ENCODE measurements around the gene DYNC1I1.

GRCh38 chr7:95805909-95806308 is 33.6 kb downstream of the DYNC1I1 start:
- TF ChIP-seq EP300 (IDR thresholded peaks at IDR 0.05; ENCODE audit: borderline replicate concordance in 1 of 2, low read depth in 1 of 2, low read length in 1 of 2) (no peak), YY1 (IDR thresholded peaks at IDR 0.05; ENCODE audit: low read depth) (no peak), ZBTB33 (IDR thresholded peaks at IDR 0.05; ENCODE audit: borderline replicate concordance, low read depth) (no peak), CTCF (IDR thresholded peaks at IDR 0.05) (no peak), MXI1 (IDR thresholded peaks at IDR 0.05; ENCODE audit: low read depth, low read length) (no peak), FOXM1 (IDR thresholded peaks at IDR 0.05; ENCODE audit: low read depth) (no peak), EZH2phosphoT487 (IDR thresholded peaks at IDR 0.05; ENCODE audit: borderline replicate concordance, low read depth) (no peak), RFX5 (IDR thresholded peaks at IDR 0.05; ENCODE audit: low read length) (no peak)
